Measurements from ENCODE around the gene TSPEAR. TPM values are rescaled to one million over a fixed set of nuclear protein-coding genes. Genes with fewer than 3 reads are reported as not detected.

The TSPEAR gene
- total RNA-seq, 1 donor from 2014 or later: 0.15 TPM

- TF ChIP-seq CTCF (IDR thresholded peaks at IDR 0.05): no peak
These were observed 161.7 kb downstream of the TSPEAR start for GRCh38 chr21:44549525-44550211.

DNA sequence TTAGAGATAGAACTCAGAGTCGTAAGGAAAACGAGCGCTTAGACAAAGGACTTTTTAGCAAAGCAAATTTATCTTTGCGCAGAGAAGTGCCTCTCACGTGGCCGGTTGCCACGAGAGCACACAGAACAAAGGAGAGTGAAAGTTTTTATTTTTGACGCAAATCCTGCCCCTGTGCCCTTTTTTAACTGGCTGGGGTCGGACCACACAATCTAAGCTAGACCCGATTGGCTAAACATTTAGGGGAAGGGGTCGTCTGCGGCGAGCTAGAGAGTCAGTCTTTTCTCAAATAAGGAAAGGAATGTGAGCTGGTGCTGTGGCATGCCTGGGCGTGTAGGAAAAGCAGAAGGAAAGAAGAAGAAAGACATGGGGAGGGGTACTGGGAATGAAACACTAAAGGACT is 162.4 kb downstream of the TSPEAR start:
- Mint-ChIP-seq H3K27ac (ENCODE audit: unreplicated experiment) (no peak overlapping the region), H3K4me3 (ENCODE audit: unreplicated experiment) (no peak overlapping the region), H3K9me3 (ENCODE audit: low read depth) (peaks cover 19% of the 10 kb centered on the region), H3K27me3 (ENCODE audit: low read depth) (peaks cover 11% of the 10 kb centered on the region), H3K36me3 (ENCODE audit: low read depth) (peaks cover 13% of the 10 kb centered on the region), H3K4me1 (ENCODE audit: low read depth) (peaks cover 16% of the 10 kb centered on the region)
- no peak for DNase-seq (ENCODE audit: low spot score)
- no peak for TF ChIP-seq CTCF (IDR thresholded peaks at IDR 0.05)

More at GRCh38 chr21:44549525-44550211, 161.7 kb downstream of the TSPEAR start:
- H3K4me1 Mint-ChIP-seq (ENCODE audit: low read depth): peaks cover 16% of the 10 kb centered on the region
- DNase-seq (ENCODE audit: low spot score): no peak
- peaks cover 13% of the 10 kb centered on the region for H3K36me3 Mint-ChIP-seq (ENCODE audit: low read depth)
- H3K4me3 Mint-ChIP-seq (ENCODE audit: unreplicated experiment): no peak overlapping the region
- peaks cover 19% of the 10 kb centered on the region for H3K9me3 Mint-ChIP-seq (ENCODE audit: low read depth)
- H3K27ac Mint-ChIP-seq (ENCODE audit: unreplicated experiment): no peak overlapping the region
- peaks cover 11% of the 10 kb centered on the region for H3K27me3 Mint-ChIP-seq (ENCODE audit: low read depth)

- no peak overlapping the region for H3K4me3 Mint-ChIP-seq (ENCODE audit: unreplicated experiment)
- no peak for DNase-seq (ENCODE audit: low spot score)
- H3K27ac Mint-ChIP-seq (ENCODE audit: unreplicated experiment): no peak overlapping the region
- peaks cover 16% of the 10 kb centered on the region for H3K4me1 Mint-ChIP-seq (ENCODE audit: low read depth)
- no peak for TF ChIP-seq CTCF (IDR thresholded peaks at IDR 0.05)
- H3K9me3 Mint-ChIP-seq (ENCODE audit: low read depth): peaks cover 19% of the 10 kb centered on the region
- H3K36me3 Mint-ChIP-seq (ENCODE audit: low read depth): peaks cover 13% of the 10 kb centered on the region
- H3K27me3 Mint-ChIP-seq (ENCODE audit: low read depth): peaks cover 11% of the 10 kb centered on the region
These were observed 163.0 kb downstream of the TSPEAR start for GRCh38 chr21:44548381-44548780.

DNA sequence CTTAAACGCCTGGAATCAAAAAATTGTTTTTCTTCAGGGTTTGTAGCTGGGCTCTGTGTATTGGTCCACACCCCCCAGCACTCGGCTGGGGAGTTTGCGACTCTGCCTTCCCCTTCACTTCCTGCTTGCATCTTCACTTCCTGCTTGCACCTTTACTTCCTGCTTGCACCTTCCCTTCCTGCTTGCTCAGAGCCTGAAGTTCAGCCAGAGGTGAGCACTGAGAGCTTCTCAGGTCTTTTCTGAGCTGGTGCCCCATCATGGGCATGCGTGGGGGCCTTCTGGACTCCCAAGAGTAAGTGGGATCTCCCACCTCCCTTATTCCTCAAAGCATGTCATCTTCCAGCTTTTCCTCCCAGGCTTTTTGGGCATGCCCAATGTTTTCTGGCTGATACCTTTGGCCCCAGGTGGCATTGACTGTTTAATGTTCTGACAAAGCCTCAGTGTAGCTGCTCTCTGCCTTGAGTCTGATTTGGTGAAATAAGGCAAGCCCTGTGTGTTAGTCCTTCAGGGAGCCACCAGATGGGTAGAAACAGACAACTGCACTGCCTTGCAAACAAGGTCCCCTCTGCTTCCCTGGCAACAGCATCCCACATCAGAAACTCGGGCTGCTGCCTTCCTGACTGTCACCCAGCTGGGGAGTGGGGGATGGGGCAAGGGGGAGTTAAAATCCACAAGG is 163.6 kb downstream of the TSPEAR start:
- TF ChIP-seq CTCF (IDR thresholded peaks at IDR 0.05): no peak
- no peak for DNase-seq (ENCODE audit: low spot score)
- peaks cover 11% of the 10 kb centered on the region for H3K27me3 Mint-ChIP-seq (ENCODE audit: low read depth)
- H3K4me1 Mint-ChIP-seq (ENCODE audit: low read depth): peaks cover 16% of the 10 kb centered on the region
- no peak overlapping the region for H3K4me3 Mint-ChIP-seq (ENCODE audit: unreplicated experiment)
- H3K9me3 Mint-ChIP-seq (ENCODE audit: low read depth): peaks cover 19% of the 10 kb centered on the region
- H3K36me3 Mint-ChIP-seq (ENCODE audit: low read depth): peaks cover 13% of the 10 kb centered on the region
- H3K27ac Mint-ChIP-seq (ENCODE audit: unreplicated experiment): no peak overlapping the region

DNA sequence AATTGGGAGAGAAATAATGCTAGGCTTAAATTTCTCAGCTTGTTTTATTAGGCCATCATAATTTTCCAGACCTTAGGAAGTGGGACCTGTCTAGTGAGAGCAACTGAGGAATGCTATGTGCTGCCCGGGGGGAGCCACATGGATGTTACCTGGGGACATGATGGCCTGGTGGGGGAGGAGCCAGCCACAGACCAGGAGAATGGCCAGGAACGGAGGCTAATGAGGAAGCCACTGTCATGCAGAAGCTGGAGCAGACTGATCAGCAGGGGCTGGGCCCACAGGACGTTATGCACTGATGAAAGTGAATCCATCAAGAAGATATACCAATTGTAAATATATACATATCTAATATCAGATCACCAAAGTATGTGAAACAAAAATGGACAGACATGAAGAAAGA is 166.8 kb downstream of the TSPEAR start:
- Mint-ChIP-seq H3K4me3 (ENCODE audit: unreplicated experiment) (no peak overlapping the region), H3K36me3 (ENCODE audit: low read depth) (peaks cover 13% of the 10 kb centered on the region), H3K4me1 (ENCODE audit: low read depth) (peaks cover 10% of the 10 kb centered on the region), H3K27ac (ENCODE audit: unreplicated experiment) (no peak overlapping the region), H3K9me3 (ENCODE audit: low read depth) (peaks cover 19% of the 10 kb centered on the region), H3K27me3 (ENCODE audit: low read depth) (peaks cover 6% of the 10 kb centered on the region)
- no peak for DNase-seq (ENCODE audit: low spot score)
- TF ChIP-seq CTCF (IDR thresholded peaks at IDR 0.05): no peak

Data from chondrocyte (in vitro differentiated cells).